Progenitor cell of endocrine pancreas (in vitro differentiated cells): ENCODE data around the gene RNASE11. TPM values are rescaled to one million over a fixed set of nuclear protein-coding genes. Genes with fewer than 3 reads are reported as not detected.
"Not testable (repeated sequence)": the region's sequence is repeated elsewhere in the genome, so short reads cannot be mapped to it uniquely, and the experiment has no call there.

Experiments used
- DNase-seq: peaks from one replicate; pipeline ENCODE4 v3.0.0; 2021; ENCODE audit warnings: low spot score; ENCODE audit not compliant: unreplicated experiment
- H3K27ac Mint-ChIP-seq: 2 replicates; pipeline ENCODE4 v1.8.0; 2021; ENCODE audit warnings: mild to moderate bottlenecking, moderate library complexity, mixed read lengths
- H3K27me3 Mint-ChIP-seq: 2 replicates; pipeline ENCODE4 v1.8.0; 2021; ENCODE audit warnings: mixed read lengths
- H3K36me3 Mint-ChIP-seq: 2 replicates; pipeline ENCODE4 v1.8.0; 2022; ENCODE audit warnings: mixed read lengths; ENCODE audit not compliant: insufficient read depth
- H3K4me1 Mint-ChIP-seq: 2 replicates; pipeline ENCODE4 v1.8.0; 2021; ENCODE audit warnings: low read depth, mixed read lengths
- H3K4me3 Mint-ChIP-seq: 2 replicates; pipeline ENCODE4 v1.8.0; 2021; ENCODE audit warnings: low read depth, mild to moderate bottlenecking, moderate library complexity, mixed read lengths
- H3K9me3 Mint-ChIP-seq: 2 replicates; pipeline ENCODE4 v1.8.0; 2021; ENCODE audit warnings: low read depth, mixed read lengths
- total RNA-seq: library from RNA; stranded (reverse); gene quantifications from 2 replicates; pipeline ENCODE4 v1.2.1, GENCODE V29; 2021
- TF ChIP-seq, protein P1 (sequence below): fragments of 200-600 bp; sonication (generic); IDR thresholded peaks from one replicate; pipeline ENCODE4 v1.5.0; 2021; ENCODE audit warnings: antibody characterized with exemption, mild to moderate bottlenecking; ENCODE audit not compliant: unreplicated experiment

RNASE11 gene
- total RNA-seq, 1 donor from 2014 or later: not detected

DNA sequence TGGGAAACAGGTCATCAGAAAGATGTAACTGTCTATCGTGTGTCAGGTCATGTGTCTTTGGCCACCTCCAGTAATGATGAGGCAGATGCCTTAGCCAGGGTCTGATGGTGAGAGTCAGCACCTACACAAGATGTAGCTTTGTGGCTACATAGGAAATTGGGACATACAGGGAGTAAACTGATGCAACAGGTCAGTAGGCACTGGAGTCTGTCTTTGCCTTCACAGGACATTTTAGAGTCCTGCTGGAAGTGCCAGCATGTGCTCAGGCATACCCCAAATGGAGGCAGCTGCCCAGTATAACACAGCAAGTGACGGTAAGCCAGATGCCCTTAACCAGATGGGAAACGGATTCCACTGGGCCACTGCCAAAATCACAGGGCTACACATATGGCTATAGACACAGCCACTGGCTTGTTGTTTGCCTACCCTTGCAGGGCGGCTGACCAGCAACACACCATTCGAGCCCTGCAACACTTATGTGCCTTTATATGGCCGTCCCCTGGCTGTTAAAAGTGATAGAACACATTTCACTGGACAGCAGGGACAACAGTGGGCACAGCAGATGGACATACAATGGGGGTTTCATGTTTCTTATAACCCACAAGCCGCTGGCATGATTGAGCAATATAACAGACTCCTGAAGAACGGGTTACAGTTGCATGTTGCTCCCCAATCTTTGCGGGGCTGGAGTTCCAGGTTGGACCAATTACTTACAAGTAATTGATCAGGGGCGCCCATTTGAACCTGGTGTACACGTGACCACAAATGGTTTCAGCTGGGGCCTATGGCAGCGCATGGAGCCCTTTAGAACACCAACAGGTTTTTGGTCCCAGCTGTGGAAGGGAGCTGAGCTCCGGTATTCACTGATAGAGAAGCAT is 16.3 kb upstream of the RNASE11 start:
- TF ChIP-seq, protein P1, sequence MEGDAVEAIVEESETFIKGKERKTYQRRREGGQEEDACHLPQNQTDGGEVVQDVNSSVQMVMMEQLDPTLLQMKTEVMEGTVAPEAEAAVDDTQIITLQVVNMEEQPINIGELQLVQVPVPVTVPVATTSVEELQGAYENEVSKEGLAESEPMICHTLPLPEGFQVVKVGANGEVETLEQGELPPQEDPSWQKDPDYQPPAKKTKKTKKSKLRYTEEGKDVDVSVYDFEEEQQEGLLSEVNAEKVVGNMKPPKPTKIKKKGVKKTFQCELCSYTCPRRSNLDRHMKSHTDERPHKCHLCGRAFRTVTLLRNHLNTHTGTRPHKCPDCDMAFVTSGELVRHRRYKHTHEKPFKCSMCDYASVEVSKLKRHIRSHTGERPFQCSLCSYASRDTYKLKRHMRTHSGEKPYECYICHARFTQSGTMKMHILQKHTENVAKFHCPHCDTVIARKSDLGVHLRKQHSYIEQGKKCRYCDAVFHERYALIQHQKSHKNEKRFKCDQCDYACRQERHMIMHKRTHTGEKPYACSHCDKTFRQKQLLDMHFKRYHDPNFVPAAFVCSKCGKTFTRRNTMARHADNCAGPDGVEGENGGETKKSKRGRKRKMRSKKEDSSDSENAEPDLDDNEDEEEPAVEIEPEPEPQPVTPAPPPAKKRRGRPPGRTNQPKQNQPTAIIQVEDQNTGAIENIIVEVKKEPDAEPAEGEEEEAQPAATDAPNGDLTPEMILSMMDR: no peak
- no peak for DNase-seq
- no peak overlapping the region for H3K27ac Mint-ChIP-seq

DNA sequence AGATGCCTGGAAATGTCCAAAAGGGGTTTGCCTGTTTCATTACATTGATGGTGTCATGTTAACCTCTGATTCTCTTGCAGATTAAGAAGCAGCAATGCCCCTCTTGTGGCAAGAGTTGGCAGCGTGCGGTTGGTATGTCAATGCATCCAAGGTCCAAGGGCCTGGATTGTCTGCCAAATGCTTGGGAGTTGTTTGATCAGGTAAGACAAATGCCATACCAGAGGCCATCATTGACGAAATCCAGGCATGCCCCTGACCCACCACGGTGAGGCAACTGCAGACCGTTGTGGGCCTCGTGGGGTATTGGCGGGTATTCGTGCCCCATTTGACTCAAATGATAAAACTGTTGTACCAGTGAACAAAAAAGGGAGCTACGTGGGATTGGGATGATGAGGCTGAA is 14.8 kb upstream of the RNASE11 start:
- Mint-ChIP-seq H3K36me3 (no peaks in the 10 kb centered on the region), H3K4me3 (no peak overlapping the region), H3K4me1 (no peaks in the 10 kb centered on the region), H3K9me3 (no peaks in the 10 kb centered on the region), H3K27me3 (no peaks in the 10 kb centered on the region), H3K27ac (no peak overlapping the region)
- no peak for DNase-seq
- TF ChIP-seq, protein P1: no peak

More for the DNA sequence above, 16.3 kb upstream of the RNASE11 start:
- H3K4me1 Mint-ChIP-seq: no peaks in the 10 kb centered on the region
- H3K9me3 Mint-ChIP-seq: no peaks in the 10 kb centered on the region
- no peak overlapping the region for H3K4me3 Mint-ChIP-seq
- no peaks in the 10 kb centered on the region for H3K36me3 Mint-ChIP-seq
- no peaks in the 10 kb centered on the region for H3K27me3 Mint-ChIP-seq

DNA sequence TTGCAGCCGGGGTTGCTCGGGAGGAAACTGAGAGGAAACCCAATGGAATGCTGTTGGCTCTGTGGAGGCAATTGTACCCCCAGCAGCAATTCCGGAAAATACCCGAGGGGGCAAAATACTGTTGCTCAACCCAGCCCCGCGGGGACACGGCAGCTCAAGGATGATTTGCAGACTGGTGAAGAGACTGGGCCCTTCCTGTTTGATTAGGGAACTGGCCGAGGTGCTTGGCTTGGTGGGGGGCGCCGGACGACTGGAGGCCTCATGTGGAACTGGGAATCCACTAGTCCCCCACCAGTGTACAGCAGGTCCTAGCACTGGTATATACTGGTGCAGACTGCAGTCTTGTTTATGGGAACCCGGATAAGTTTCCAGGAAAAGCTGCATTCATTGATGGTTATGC is 13.7 kb upstream of the RNASE11 start:
- Mint-ChIP-seq H3K36me3 (no peaks in the 10 kb centered on the region), H3K27me3 (no peaks in the 10 kb centered on the region), H3K27ac (no peak overlapping the region), H3K9me3 (no peaks in the 10 kb centered on the region), H3K4me3 (no peak overlapping the region), H3K4me1 (no peaks in the 10 kb centered on the region)
- DNase-seq: no peak
- TF ChIP-seq, protein P1: no peak

DNA sequence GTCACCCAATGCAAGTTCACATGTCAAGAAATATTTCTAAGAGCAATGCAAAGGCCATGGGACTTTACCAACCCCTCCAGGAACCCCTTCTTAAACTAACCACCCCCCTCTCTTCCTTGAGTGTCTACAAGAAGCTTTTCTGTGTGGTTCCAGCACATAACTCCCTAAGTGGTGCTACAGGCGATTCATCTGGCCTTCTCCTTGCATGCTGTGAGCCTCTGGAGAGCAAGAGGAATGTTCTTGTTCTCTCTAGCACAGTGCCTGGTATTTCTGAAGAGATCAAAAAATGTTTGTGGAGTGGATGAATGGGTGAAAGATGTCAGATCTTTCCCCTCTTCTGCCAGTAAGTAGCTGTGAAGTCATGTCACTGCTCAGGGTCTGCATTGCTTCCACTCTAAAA is 9.3 kb upstream of the RNASE11 start:
- H3K27ac Mint-ChIP-seq: no peak overlapping the region
- no peak for DNase-seq
- TF ChIP-seq, protein P1: no peak
- H3K36me3 Mint-ChIP-seq: no peaks in the 10 kb centered on the region
- H3K4me1 Mint-ChIP-seq: no peaks in the 10 kb centered on the region
- H3K27me3 Mint-ChIP-seq: no peaks in the 10 kb centered on the region
- H3K9me3 Mint-ChIP-seq: no peaks in the 10 kb centered on the region
- H3K4me3 Mint-ChIP-seq: no peak overlapping the region

DNA sequence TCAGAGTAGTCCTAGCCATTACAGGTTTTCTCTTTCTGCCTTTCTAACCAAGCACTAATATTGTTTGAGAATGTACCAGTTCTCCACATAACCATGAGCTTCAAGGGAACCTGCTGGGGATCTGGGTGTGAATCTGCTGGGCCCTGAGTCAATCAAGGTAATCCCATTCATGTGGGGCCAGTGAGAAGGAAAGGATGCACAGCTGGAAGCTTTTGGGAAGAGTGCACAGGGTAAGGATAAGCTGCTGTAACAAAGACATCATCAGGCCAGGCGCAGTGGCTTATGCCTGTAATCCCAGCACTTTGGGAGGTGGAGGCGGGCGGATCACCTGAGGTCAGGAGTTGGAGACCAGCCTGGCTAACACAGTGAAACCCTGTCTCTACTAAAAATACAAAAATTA is 7.9 kb upstream of the RNASE11 start:
- H3K4me3 Mint-ChIP-seq, H3K36me3 Mint-ChIP-seq, H3K4me1 Mint-ChIP-seq, H3K9me3 Mint-ChIP-seq, H3K27ac Mint-ChIP-seq, H3K27me3 Mint-ChIP-seq, DNase-seq: not testable (repeated sequence)

DNA sequence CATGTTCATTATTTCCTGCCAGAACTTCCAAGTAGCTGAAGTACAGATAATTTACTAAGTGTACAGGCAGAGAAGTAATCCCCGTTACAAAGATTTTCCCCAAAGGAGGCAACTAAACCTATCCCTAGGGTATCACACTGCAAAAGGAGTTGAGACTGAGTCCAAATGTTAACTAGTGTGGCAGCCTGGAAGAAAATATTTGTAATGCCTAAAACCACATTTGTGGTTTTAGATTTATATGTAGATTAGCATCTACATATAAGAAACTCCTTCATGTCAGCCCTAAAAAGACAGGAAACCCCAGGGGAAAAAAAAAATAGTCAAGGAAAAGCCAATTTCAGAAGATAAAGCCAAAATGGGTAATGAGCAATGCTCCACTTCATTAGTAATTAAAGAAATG is 4.8 kb upstream of the RNASE11 start:
- peaks cover 3% of the 10 kb centered on the region for H3K27me3 Mint-ChIP-seq
- no peak overlapping the region for H3K27ac Mint-ChIP-seq
- TF ChIP-seq, protein P1: no peak
- H3K9me3 Mint-ChIP-seq: no peaks in the 10 kb centered on the region
- no peaks in the 10 kb centered on the region for H3K36me3 Mint-ChIP-seq
- H3K4me1 Mint-ChIP-seq: no peaks in the 10 kb centered on the region
- no peak for DNase-seq
- H3K4me3 Mint-ChIP-seq: no peak overlapping the region
